GM18502 (cell line): ENCODE measurements around the gene FAM20A.
"Not testable (repeated sequence)": the region's sequence is repeated elsewhere in the genome, so short reads cannot be mapped to it uniquely, and the experiment has no call there.

Experiments used
- ATAC-seq: cut with Tn5 transposase; IDR thresholded peaks from one replicate; pipeline ENCODE4 v1.9.1; 2021; ENCODE audit warnings: mild to moderate bottlenecking; ENCODE audit not compliant: unreplicated experiment, poor library complexity

FAM20A gene

GRCh38 chr17:68533887-68534694 lies 67.1 kb downstream of the FAM20A start:
- no peak for ATAC-seq

- no peak for ATAC-seq
Measured at GRCh38 chr17:68532826-68533225, 68.3 kb downstream of the FAM20A start.

DNA sequence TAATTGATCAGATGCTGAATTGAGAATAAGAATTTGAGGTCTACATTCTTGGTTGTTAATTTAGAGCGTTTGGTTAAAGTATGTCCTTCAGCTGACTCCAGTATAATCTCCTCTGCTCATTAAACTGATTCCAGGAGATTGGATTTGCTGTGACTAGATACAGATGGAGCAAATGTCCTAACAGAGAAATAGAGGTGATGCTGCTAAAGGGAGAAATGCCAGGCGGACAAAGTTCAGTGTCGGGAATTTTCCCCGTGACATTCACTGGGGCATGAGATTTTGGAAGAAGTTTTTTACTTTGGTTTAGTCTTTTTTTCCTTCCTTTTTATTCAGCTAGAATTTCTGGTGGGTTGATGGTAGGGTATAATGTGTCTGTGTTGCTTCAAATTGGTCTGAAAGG lies 69.9 kb downstream of the FAM20A start:
- no peak for ATAC-seq

DNA sequence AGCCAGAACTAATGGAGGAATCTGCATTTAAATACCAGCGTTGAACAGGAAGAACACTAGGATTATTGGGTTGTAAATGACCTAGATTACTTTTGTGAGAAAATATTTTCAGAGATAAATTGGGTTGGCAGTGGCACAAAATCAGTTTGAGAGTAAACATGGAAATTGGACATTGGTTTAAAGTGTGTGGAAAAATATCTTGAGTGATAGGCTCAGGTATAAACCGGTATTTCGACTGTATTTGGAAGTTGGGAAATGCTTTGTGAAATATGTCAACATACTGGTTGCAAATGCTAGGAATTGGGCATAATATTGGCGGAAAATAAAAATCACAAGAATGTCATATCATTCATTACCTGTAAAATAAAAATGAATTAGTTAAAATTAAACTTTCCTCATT lies 73.9 kb downstream of the FAM20A start:
- ATAC-seq: no peak

DNA sequence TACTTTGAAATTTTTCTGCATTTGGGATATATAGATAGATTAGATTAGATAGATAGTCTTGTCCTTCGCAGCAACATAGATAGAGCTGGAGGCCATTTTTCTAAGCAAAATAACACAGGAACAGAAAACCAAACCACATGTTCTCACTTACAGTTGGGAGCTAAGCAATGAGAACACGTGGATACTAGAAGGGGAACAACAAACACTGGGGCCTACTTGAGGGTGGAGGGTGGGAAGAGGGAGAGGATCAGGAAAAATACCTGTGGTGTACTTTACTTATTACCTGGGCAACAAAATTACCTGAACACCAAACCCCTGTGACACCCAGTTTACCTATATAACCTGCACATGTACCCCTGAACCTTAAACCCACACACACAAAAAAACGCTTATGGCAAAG lies 74.6 kb downstream of the FAM20A start:
- ATAC-seq: no peak

DNA sequence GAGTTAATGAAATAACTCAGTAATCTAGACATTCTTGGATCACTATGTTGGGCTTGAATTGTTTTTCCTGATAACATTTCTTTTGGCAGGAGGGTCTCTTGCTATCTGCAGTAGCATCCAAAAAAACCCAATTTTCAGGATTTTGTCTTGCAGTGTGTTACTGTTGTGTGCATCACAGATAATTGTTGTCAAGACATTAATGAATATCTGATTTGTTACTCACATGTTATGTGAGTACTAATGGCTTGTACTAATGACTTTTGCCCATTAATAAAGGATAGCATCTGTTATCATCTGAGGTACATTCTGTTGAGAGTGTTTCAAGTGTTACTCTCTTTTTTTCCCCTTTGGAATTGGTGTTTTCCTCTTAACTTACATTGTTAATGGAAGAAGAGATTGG lies 78.9 kb downstream of the FAM20A start:
- ATAC-seq: no peak

GRCh38 chr17:68519911-68520310 lies 81.3 kb downstream of the FAM20A start:
- no peak for ATAC-seq

DNA sequence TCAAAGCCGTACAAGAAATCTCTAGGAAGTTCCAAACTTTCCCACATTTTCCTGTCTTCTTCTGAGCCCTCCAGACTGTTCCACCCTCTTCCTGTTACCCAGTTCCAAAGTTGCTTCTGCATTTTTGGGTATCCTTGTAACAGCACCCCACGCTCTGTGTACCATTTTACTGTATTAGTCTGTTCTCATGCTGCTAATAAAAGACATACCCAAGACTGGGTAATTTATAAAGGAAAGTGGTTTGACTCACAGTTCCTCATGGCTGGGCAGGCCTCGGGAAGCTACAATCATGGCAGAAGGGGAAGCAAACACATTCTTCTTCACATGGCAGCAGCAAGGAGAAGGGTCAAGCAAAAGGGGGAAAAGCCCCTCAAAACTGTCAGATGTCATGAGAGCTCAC lies 82.1 kb downstream of the FAM20A start:
- not testable (repeated sequence) for ATAC-seq

GRCh38 chr17:68518063-68518815 lies 82.9 kb downstream of the FAM20A start:
- ATAC-seq: no peak

GRCh38 chr17:68517605-68518004 lies 83.6 kb downstream of the FAM20A start:
- not testable (repeated sequence) for ATAC-seq

GRCh38 chr17:68516732-68517131 lies 84.4 kb downstream of the FAM20A start:
- ATAC-seq: no peak

DNA sequence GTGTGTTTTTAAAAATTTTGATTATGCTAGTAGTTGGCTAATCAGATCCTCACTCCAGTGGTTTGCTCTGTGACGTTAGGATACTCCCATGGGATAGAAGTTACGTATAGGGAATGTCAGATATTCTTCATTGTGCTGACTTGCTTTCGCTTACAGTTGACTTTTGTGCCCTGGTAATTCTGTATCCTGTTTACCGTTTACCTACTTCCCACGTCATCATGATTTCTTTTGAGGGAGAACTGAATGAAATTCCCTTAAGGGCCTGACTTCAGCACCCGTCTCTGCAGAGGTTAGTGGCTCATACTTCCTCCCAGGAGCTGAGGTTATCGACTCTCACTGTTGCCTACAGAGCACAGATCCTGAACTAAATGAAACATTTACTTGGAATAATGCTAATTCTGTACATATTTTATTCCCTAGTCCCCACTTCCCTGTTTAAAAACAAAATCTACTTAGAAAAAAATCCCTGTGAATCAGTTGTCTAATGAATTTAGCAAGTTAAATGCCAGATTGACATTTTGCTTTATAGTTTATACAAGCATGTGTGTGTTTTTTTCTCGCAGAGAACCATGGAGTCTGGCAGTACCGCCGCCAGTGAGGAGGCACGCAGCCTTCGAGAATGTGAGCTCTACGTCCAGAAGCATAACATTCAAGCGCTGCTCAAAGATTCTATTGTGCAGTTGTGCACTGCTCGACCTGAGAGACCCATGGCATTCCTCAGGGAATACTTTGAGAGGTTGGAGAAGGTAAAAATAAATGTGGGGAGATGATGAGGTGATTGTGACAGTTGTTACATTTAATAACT lies 86.1 kb downstream of the FAM20A start:
- no peak for ATAC-seq

- ATAC-seq: no peak
Measured at GRCh38 chr17:68513932-68514331, 87.2 kb downstream of the FAM20A start.

DNA sequence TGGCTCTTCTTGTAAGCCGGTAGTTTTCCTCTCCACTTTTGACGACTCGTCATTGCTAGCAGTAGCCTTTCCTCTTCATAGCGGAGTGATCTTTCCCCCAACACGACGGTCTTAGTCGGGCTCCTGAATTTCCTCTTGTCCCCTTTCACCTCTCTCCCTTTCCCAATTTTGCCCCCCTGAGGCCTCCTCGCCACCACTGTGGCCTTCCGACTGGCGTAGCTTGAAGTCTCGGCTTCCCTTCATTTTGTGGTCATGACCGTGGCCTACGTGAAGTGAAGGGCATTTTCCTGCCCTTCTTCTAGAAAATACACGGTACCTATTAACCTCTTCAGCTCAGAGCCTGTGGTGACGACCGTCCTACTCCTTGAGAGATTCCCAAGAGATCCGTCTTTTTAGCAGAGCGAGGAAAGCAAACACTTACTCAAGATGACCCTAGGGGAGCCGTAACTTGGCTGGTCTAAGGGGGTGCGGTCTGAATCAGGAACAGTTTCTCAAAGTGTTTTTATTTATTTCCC lies 88.2 kb downstream of the FAM20A start:
- no peak for ATAC-seq

DNA sequence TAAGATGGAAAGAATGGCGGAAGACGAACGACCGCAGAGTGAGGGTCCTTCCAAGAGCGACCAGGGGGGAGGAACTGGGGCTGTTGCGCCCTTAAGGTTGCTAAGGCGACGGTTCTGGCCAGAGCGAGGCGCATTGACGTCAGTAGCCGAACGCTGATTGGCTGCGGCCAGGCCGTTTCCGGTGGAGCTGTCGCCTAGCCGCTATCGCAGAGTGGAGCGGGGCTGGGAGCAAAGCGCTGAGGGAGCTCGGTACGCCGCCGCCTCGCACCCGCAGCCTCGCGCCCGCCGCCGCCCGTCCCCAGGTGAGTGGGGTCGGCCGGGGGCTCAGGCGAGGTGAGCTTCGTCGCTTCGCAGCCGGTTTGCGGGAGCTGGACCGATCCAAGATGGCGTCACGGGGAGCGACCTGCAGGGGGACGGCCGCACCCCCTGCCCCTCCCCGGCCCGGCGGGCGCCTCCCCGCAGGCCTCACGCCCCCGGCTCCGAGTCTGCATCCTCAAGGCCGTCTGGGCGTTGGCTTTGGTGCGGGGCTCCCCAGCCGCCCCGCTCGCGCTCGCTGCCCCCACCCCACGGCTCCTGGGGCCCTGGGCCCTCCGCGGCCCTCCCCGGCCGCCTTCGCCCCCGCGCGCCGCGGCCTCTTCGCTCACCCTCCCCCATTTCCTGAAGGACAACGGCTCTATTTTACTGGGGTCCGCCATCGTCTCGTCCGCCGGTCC lies 88.8 kb downstream of the FAM20A start, which contains the start of gene PRKAR1A:
Gene PRKAR1A (plus strand): TSS at position 184 of the 713 bp plus-strand sequence. CDS start 2,970 bp downstream, outside the sequence.
- ATAC-seq: peak; percentile 90

DNA sequence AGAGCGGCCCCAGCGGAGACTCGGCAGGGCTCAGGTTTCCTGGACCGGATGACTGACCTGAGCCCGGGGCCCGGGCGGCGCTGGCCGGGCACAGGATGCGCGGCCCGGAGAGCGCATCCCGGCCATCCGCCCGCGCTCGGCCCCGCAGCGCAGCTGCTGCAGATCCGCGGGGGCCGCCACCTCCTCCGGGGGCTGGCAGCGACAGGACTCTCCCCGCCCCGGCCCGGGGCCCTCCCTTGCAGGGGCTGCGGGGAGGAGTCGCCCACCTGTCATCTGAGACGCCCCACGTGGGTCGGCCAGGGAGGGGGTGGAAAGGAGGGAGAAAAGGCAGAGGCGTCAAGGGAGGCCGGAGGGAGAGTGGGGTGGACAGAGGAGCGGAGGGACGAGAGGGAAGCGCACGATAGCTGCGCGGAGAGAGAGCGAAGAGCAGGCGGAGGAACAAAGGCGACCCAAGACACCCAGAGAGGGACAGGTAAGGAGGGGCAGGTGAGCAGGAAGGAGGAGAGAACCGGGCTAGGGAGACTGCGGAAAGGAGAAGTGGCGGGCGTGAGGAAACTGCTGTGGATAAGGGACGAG lies 89.4 kb downstream of the FAM20A start:
- peak; percentile 55 for ATAC-seq

- no peak for ATAC-seq
Measured at GRCh38 chr17:68511254-68511670, 89.9 kb downstream of the FAM20A start.

DNA sequence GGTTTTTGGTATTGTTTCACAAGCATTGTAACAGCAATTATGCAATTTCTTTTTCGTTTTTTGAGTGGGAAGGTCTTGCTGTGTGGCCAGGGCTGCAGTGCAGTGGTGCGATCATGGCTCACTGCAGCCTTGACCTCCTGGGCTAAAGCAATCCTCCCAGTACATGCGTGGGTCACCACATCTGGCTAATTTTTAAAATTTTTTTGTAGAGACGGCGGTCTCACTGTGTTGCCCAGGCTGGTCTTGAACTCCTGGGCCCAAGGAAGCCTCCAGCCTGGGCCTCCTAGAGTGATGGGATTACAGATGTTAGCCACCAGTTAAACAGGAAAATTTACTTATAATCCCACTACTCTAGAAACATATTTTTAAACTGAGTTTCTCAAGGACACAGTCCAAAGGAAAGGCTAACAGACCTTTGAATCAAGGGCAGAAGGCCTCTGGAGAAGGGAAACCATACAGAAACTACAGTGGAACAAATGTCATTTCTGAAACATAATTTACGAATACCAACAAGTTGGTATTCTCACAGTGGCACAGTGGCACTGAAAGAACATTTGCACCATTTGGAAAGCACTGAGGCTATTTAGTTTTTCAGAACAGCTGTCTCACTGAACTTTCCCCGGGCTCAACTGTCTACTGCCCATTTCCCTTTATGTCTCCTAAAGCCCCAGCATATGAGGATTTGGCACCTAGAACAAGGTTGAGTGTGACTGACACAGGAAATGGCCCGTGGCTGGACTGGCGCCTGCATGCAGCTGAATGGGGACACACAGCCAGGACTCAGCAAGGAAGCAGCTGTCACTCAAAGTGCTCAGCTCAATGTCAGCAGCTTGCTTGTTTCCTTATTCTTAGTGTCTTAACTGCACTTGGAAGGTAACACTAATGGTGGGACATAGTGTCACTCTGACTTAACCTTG lies 91.8 kb downstream of the FAM20A start:
- ATAC-seq: no peak
